ENCODE measurements around the gene PSD2. TPM values are rescaled to one million over a fixed set of nuclear protein-coding genes. Genes with fewer than 3 reads are reported as not detected.

PSD2 gene
- total RNA-seq, 1 experiment from 2014 or later = 0.05 TPM

DNA sequence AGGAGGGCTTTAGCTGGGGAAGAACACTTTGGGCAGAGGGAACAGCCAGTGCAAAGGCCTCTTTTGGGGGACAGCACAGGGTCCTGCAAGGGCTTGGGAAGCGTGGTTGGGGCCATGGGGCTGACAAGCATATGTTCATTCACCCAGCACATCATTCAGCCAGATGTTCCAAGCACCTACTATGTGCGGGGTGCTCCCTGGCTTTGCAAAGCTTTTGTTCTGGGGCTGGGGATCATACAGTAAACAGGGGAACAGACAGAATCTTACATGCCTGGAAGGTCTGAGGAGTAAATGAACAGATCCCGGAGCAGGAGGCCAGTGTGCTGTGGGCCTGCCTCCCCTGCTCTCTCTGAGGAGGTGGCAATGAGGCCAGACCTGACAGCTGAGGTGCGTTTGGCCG is 16.7 kb downstream of the PSD2 start:
- no peak for ATAC-seq
- Histone ChIP-seq H3K9me3 (ENCODE audit: control insufficient read depth, insufficient read depth, low read depth, low read length) (no peaks in the 10 kb centered on the region), H3K4me1 (ENCODE audit: control insufficient read depth, insufficient read depth, low read length) (no peaks in the 10 kb centered on the region), H3K27me3 (ENCODE audit: control insufficient read depth, insufficient read depth, low read length) (no peaks in the 10 kb centered on the region), H3K4me3 (ENCODE audit: low read depth in 2 of 2, low read length in 2 of 2) (no peak overlapping the region), H3K27ac (ENCODE audit: low read length) (no peak overlapping the region), H3K36me3 (ENCODE audit: control insufficient read depth, insufficient read depth, low read length) (no peaks in the 10 kb centered on the region)
- TF ChIP-seq SIN3A (IDR thresholded peaks at IDR 0.05; ENCODE audit: borderline replicate concordance, insufficient read depth, low read depth, low read length) (no peak), TCF7L2 (IDR thresholded peaks at IDR 0.05; ENCODE audit: low read depth, low read length) (no peak), POLR2AphosphoS5 (IDR thresholded peaks at IDR 0.05; ENCODE audit: low read depth, low read length) (no peak)
- TF ChIP-seq, protein P1, sequence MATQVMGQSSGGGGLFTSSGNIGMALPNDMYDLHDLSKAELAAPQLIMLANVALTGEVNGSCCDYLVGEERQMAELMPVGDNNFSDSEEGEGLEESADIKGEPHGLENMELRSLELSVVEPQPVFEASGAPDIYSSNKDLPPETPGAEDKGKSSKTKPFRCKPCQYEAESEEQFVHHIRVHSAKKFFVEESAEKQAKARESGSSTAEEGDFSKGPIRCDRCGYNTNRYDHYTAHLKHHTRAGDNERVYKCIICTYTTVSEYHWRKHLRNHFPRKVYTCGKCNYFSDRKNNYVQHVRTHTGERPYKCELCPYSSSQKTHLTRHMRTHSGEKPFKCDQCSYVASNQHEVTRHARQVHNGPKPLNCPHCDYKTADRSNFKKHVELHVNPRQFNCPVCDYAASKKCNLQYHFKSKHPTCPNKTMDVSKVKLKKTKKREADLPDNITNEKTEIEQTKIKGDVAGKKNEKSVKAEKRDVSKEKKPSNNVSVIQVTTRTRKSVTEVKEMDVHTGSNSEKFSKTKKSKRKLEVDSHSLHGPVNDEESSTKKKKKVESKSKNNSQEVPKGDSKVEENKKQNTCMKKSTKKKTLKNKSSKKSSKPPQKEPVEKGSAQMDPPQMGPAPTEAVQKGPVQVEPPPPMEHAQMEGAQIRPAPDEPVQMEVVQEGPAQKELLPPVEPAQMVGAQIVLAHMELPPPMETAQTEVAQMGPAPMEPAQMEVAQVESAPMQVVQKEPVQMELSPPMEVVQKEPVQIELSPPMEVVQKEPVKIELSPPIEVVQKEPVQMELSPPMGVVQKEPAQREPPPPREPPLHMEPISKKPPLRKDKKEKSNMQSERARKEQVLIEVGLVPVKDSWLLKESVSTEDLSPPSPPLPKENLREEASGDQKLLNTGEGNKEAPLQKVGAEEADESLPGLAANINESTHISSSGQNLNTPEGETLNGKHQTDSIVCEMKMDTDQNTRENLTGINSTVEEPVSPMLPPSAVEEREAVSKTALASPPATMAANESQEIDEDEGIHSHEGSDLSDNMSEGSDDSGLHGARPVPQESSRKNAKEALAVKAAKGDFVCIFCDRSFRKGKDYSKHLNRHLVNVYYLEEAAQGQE (IDR thresholded peaks at IDR 0.05; ENCODE audit: insufficient read depth in 1 of 2, low read depth in 2 of 2, low read length in 1 of 2) = no peak
- intact Hi-C loops (cut with micrococcal nuclease; ENCODE audit: unreplicated experiment) (no loop called here), in situ Hi-C loops (cut with HindIII; ENCODE audit: low pct_unique_long_range_greater_than_20kb, low sequenced_read_pairs) (no loop called here)
- no peak for DNase-seq (ENCODE audit: low read depth, low spot score)
- POLR2A ChIA-PET = no interaction called here
- CTCF ChIA-PET = no interaction called here
- BruUV-seq (replicated peaks) = no TSS peak

DNA sequence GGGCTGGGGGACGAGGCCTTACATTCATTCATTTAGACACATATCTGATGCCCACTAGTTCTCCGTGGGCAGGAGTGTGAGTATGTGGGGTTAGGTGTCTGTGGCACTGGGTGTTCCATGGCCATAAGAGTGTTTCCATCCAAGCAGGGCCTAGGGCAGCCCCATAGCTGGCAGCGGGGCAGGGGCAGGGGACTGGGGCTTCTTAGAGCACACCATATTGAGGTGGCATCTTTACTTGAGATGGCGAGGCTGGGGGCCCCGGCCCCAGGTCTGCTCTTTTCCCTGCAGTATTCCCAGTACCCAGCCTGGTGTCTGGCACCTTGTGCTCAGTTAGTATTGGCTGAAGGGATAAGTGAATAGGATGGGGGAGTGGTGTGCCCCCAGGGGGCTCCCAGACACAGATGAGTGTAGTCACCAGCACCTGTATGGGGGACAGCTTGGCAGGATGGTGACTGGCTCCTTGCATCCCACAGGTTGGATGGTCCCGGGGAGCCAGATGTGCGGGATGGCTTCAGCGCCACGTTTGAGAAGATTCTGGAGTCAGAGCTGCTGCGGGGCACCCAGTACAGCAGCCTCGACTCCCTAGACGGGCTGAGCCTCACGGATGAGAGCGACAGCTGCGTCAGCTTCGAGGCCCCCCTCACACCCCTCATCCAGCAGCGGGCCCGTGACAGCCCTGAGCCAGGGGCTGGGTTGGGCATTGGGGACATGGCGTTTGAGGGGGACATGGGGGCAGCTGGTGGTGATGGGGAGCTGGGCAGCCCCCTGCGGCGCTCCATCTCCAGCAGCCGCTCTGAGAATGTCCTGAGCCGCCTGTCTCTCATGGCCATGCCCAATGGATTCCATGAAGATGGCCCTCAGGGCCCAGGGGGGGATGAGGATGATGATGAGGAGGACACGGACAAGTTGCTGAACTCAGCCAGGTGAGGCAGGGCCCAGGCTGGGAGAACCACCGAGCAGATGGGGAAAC is 17.5 kb downstream of the PSD2 start:
- BruUV-seq (replicated peaks) = no TSS peak
- TF ChIP-seq TCF7L2 (IDR thresholded peaks at IDR 0.05; ENCODE audit: low read depth, low read length) (no peak), POLR2AphosphoS5 (IDR thresholded peaks at IDR 0.05; ENCODE audit: low read depth, low read length) (no peak)
- TF ChIP-seq, protein P2, sequence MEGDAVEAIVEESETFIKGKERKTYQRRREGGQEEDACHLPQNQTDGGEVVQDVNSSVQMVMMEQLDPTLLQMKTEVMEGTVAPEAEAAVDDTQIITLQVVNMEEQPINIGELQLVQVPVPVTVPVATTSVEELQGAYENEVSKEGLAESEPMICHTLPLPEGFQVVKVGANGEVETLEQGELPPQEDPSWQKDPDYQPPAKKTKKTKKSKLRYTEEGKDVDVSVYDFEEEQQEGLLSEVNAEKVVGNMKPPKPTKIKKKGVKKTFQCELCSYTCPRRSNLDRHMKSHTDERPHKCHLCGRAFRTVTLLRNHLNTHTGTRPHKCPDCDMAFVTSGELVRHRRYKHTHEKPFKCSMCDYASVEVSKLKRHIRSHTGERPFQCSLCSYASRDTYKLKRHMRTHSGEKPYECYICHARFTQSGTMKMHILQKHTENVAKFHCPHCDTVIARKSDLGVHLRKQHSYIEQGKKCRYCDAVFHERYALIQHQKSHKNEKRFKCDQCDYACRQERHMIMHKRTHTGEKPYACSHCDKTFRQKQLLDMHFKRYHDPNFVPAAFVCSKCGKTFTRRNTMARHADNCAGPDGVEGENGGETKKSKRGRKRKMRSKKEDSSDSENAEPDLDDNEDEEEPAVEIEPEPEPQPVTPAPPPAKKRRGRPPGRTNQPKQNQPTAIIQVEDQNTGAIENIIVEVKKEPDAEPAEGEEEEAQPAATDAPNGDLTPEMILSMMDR (IDR thresholded peaks at IDR 0.05) = no peak
- no peaks in the 10 kb centered on the region for H3K36me3 ChIP-seq (ENCODE audit: control insufficient read depth, insufficient read depth, low read length)
- DNase-seq (ENCODE audit: low read depth, low spot score) (no peak), ATAC-seq (no peak)
- no peaks in the 10 kb centered on the region for H3K4me1 ChIP-seq (ENCODE audit: control insufficient read depth, insufficient read depth, low read length)
- H3K4me3 ChIP-seq (ENCODE audit: low read depth in 2 of 2, low read length in 2 of 2) = no peak overlapping the region
- no peaks in the 10 kb centered on the region for H3K27me3 ChIP-seq (ENCODE audit: control insufficient read depth, insufficient read depth, low read length)
- ChIA-PET POLR2A (no interaction called here), CTCF (interaction anchor here (0.5 to 1.5 kb wide), 2 partner anchors 26 to 27 kb away, joined by 4 to 5 read pairs; no protein-coding TSS in a partner anchor)
- no peaks in the 10 kb centered on the region for H3K9me3 ChIP-seq (ENCODE audit: control insufficient read depth, insufficient read depth, low read depth, low read length)
- intact Hi-C loops (cut with micrococcal nuclease; ENCODE audit: unreplicated experiment) (no loop called here), in situ Hi-C loops (cut with HindIII; ENCODE audit: low pct_unique_long_range_greater_than_20kb, low sequenced_read_pairs) (no loop called here)
- H3K27ac ChIP-seq (ENCODE audit: low read length) = no peak overlapping the region

DNA sequence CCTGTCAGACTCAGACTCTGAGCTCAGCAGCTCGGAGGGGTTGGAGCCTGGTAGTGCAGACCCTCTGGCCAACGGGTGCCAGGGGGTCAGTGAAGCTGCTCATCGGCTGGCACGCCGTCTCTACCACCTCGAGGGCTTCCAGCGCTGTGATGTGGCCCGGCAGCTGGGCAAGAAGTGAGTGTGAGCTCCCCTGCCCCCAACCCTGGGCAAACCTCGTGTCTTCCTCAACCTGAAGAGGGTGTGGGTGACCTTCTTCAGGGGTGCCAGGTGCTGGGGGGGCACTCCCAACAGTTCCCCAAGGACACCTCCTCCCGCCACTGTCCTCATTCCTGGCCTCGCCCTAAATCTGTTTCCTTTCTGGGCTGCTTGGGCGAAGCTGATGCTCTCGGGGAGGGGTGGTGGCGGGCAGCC is 18.6 kb downstream of the PSD2 start:
- Histone ChIP-seq H3K9me3 (ENCODE audit: control insufficient read depth, insufficient read depth, low read depth, low read length) (peaks cover 6% of the 10 kb centered on the region; the same call in 1 of the 2 replicates), H3K36me3 (ENCODE audit: control insufficient read depth, insufficient read depth, low read length) (no peaks in the 10 kb centered on the region), H3K4me3 (ENCODE audit: low read depth in 2 of 2, low read length in 2 of 2) (no peak overlapping the region), H3K27me3 (ENCODE audit: control insufficient read depth, insufficient read depth, low read length) (peaks cover 4% of the 10 kb centered on the region), H3K27ac (ENCODE audit: low read length) (no peak overlapping the region), H3K4me1 (ENCODE audit: control insufficient read depth, insufficient read depth, low read length) (no peaks in the 10 kb centered on the region)
- TF ChIP-seq TCF7L2 (IDR thresholded peaks at IDR 0.05; ENCODE audit: low read depth, low read length) = no peak
- TF ChIP-seq, protein P1 (IDR thresholded peaks at IDR 0.05; ENCODE audit: insufficient read depth in 1 of 2, low read depth in 2 of 2, low read length in 1 of 2) = no peak
- TF ChIP-seq POLR2AphosphoS5 (IDR thresholded peaks at IDR 0.05; ENCODE audit: low read depth, low read length) = no peak
- TF ChIP-seq, protein P2 (IDR thresholded peaks at IDR 0.05) = no peak
- no peak for TF ChIP-seq SIN3A (IDR thresholded peaks at IDR 0.05; ENCODE audit: borderline replicate concordance, insufficient read depth, low read depth, low read length)
- CTCF ChIA-PET = interaction anchor here (1.5 kb wide), 1 partner anchor 27 kb away, joined by 5 read pairs; no protein-coding TSS in a partner anchor
- DNase-seq (ENCODE audit: low read depth, low spot score) = no peak
- no TSS peak for BruUV-seq (replicated peaks)
- in situ Hi-C loops (cut with HindIII; ENCODE audit: low pct_unique_long_range_greater_than_20kb, low sequenced_read_pairs) = no loop called here
- POLR2A ChIA-PET = no interaction called here
- intact Hi-C loops (cut with micrococcal nuclease; ENCODE audit: unreplicated experiment) = no loop called here
- no peak for ATAC-seq
